Mucosa of descending colon (tissue), 3 donors: ENCODE results near the gene DDX52. TPM values are rescaled to one million over a fixed set of nuclear protein-coding genes. Genes with fewer than 3 reads are reported as not detected.

Source experiments
- ATAC-seq: fragments of 200-7000 bp; cut with Tn5 transposase; one replicate; pipeline ENCODE4 v1.9.1; 2020; ENCODE audit warnings: mild to moderate bottlenecking, moderate library complexity
- DNase-seq, 3 donors: peaks; one replicate each; pipeline ENCODE4 v3.0.0-alpha.2; 2020
- H3K36me3 ChIP-seq: fragments of 200-600 bp; one replicate; pipeline ENCODE4 v1.8.0; 2021; ENCODE audit warnings: low read depth, mild to moderate bottlenecking
- H3K4me1 ChIP-seq: fragments of 200-600 bp; one replicate; pipeline ENCODE4 v1.8.0; 2021; ENCODE audit warnings: low read depth, mild to moderate bottlenecking
- H3K4me3 ChIP-seq: fragments of 200-600 bp; one replicate; pipeline ENCODE4 v1.8.0; 2021; ENCODE audit warnings: mild to moderate bottlenecking
- H3K9me3 ChIP-seq: fragments of 200-600 bp; one replicate; pipeline ENCODE4 v1.8.0; 2021; ENCODE audit warnings: mild to moderate bottlenecking
- intact Hi-C, 2 donors: fragments of 100-400 bp; cut with DNase I in 1 of 2; cut with micrococcal nuclease in 1 of 2; formaldehyde crosslinking; loops; one replicate each; pipeline versions ENCODE4 v1.11.0 to v1.11.1; 2022; cut with DNase I, micrococcal nuclease
- total RNA-seq, 3 donors: library from RNA; stranded (reverse); fragmentation: NEBNext Ultra II Directional in 2 of 3; extraction: Animal tissue kit (Norgen Biotek cat#: 25700) in 2 of 3; gene quantifications; one replicate each; pipeline versions ENCODE4 v1.2.1 to v1.2.4, GENCODE V29; 2021 to 2023
- TF ChIP-seq, protein P1 (sequence below): fragments of 200-600 bp; IDR thresholded peaks from one replicate; pipeline ENCODE4 v1.8.0; 2022; ENCODE audit warnings: antibody characterized with exemption, mild to moderate bottlenecking
- donor health status: DM: no; HTN: no; CAD: no; lungs with moderate emphysema.
- donor health status: DM: no; HTN: no; CAD: no.
- donor health status: DM: no; HTN: yes; CAD: no.

DDX52 gene
- total RNA-seq, 3 donors from 2014 or later, result 22.3 to 26.9 (median 26.0) TPM

GRCh38 chr17:37650419-37651003 is 7.3 kb upstream of the DDX52 start:
- intact Hi-C loops, result loop anchor here (10.0 kb wide), 2 partner anchors 134 to 164 kb away; no protein-coding TSS in a partner anchor
- ATAC-seq (peak; percentile 70), DNase-seq (peak in 1 of 3 donors; percentile 63)
- TF ChIP-seq, protein P1, sequence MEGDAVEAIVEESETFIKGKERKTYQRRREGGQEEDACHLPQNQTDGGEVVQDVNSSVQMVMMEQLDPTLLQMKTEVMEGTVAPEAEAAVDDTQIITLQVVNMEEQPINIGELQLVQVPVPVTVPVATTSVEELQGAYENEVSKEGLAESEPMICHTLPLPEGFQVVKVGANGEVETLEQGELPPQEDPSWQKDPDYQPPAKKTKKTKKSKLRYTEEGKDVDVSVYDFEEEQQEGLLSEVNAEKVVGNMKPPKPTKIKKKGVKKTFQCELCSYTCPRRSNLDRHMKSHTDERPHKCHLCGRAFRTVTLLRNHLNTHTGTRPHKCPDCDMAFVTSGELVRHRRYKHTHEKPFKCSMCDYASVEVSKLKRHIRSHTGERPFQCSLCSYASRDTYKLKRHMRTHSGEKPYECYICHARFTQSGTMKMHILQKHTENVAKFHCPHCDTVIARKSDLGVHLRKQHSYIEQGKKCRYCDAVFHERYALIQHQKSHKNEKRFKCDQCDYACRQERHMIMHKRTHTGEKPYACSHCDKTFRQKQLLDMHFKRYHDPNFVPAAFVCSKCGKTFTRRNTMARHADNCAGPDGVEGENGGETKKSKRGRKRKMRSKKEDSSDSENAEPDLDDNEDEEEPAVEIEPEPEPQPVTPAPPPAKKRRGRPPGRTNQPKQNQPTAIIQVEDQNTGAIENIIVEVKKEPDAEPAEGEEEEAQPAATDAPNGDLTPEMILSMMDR, result peak; percentile 13
- H3K4me3 ChIP-seq, result no peak overlapping the region
- H3K36me3 ChIP-seq, result no peaks in the 10 kb centered on the region
- H3K4me1 ChIP-seq, result no peaks in the 10 kb centered on the region
- no peaks in the 10 kb centered on the region for H3K9me3 ChIP-seq

- ATAC-seq, result no peak
- DNase-seq, result no peak
- Histone ChIP-seq H3K4me1 (no peaks in the 10 kb centered on the region), H3K4me3 (no peak overlapping the region), H3K9me3 (no peaks in the 10 kb centered on the region), H3K36me3 (no peaks in the 10 kb centered on the region)
- intact Hi-C loops, result no loop called here
- TF ChIP-seq, protein P1, result no peak
These were observed 5.3 kb upstream of the DDX52 start for GRCh38 chr17:37648555-37648954.

GRCh38 chr17:37647856-37648255 is 4.6 kb upstream of the DDX52 start:
- ATAC-seq (no peak), DNase-seq (no peak)
- TF ChIP-seq, protein P1, result no peak
- intact Hi-C loops, result no loop called here
- H3K36me3 ChIP-seq, result no peaks in the 10 kb centered on the region
- H3K4me3 ChIP-seq, result no peak overlapping the region
- H3K4me1 ChIP-seq, result no peaks in the 10 kb centered on the region
- no peaks in the 10 kb centered on the region for H3K9me3 ChIP-seq

DNA sequence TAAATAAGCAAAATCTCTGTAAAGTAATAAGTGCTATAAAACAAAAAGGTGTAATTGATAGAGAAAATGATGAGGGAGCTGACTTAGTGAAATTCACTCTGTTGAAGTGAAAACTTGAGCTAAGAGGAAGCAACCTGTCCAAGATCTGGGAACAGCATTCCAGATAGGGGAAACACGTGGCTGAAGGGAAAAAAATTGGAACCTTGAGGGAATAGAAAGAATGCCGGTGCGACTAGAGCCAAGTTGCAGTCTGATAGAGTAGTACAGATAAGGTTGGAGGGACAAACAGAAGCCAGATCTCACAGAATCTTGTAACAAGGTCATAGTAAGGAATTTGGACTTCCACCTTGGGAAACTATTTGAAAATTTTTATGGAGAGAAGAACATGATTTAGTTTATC is 623 bp upstream of the DDX52 start:
- ATAC-seq, result peak; percentile 8
- H3K9me3 ChIP-seq, result no peaks in the 10 kb centered on the region
- intact Hi-C loops, result no loop called here
- DNase-seq, result no peak
- TF ChIP-seq, protein P1, result no peak
- H3K4me1 ChIP-seq, result peaks cover 11% of the 10 kb centered on the region
- H3K4me3 ChIP-seq, result no peak overlapping the region
- H3K36me3 ChIP-seq, result no peaks in the 10 kb centered on the region

GRCh38 chr17:37642681-37643080 is 565 bp downstream of the DDX52 start:
- DNase-seq (no peak), ATAC-seq (peak; percentile 38)
- TF ChIP-seq, protein P1, result no peak
- Histone ChIP-seq H3K36me3 (no peaks in the 10 kb centered on the region), H3K9me3 (no peaks in the 10 kb centered on the region), H3K4me3 (peak overlapping the region; percentile 78), H3K4me1 (peaks cover 11% of the 10 kb centered on the region)
- intact Hi-C loops, result no loop called here

GRCh38 chr17:37640015-37640414 is 3.2 kb downstream of the DDX52 start:
- no peaks in the 10 kb centered on the region for H3K36me3 ChIP-seq
- DNase-seq (no peak), ATAC-seq (no peak)
- H3K9me3 ChIP-seq, result no peaks in the 10 kb centered on the region
- TF ChIP-seq, protein P1, result no peak
- peaks cover 11% of the 10 kb centered on the region for H3K4me1 ChIP-seq
- intact Hi-C loops, result no loop called here
- H3K4me3 ChIP-seq, result no peak overlapping the region
